ENCODE measurements around the gene JPT1.

GRCh38 chr17:75130059-75130631, 24.2 kb downstream of the JPT1 start:
- TF ChIP-seq CTCF (IDR thresholded peaks at IDR 0.05; ENCODE audit: low read depth, low read length, poor library complexity, severe bottlenecking) (no peak), EZH2phosphoT487 (IDR thresholded peaks at IDR 0.05; ENCODE audit: borderline replicate concordance, low read length) (no peak)
